Activated B cell treated with CpG ODN at 0.5 μM for 24 hours (primary cell): ENCODE data around the gene RHOT1. TPM values are rescaled to one million over a fixed set of nuclear protein-coding genes. Genes with fewer than 3 reads are reported as not detected.

Experiments
- ATAC-seq: fragments of 200-7000 bp; cut with Tn5 transposase; one replicate; pipeline ENCODE4 v1.10.0; 2021; ENCODE audit warnings: low read depth, mild to moderate bottlenecking, moderate library complexity
- CTCF ChIA-PET: fragments of 350-600 bp; sonication (Branson Sonifier 250); formaldehyde crosslinking; loops from one replicate; lab custom pipeline; 2021; ENCODE audit warnings: antibody characterized with exemption; lab: Charles Lee
- POLR2A ChIA-PET: fragments of 350-600 bp; sonication (Branson Sonifier 250); formaldehyde crosslinking; loops from one replicate; lab custom pipeline; 2021; ENCODE audit warnings: antibody characterized with exemption; lab: Charles Lee
- DNase-seq: peaks from one replicate; pipeline ENCODE4 v3.0.0; 2022
- H3K27ac Mint-ChIP-seq: one replicate; pipeline ENCODE4 v1.8.0; 2020; ENCODE audit warnings: mixed read lengths
- H3K27me3 Mint-ChIP-seq: one replicate; pipeline ENCODE4 v1.8.0; 2021; ENCODE audit warnings: mixed read lengths
- H3K36me3 Mint-ChIP-seq: one replicate; pipeline ENCODE4 v1.8.0; 2021; ENCODE audit warnings: low read depth, mixed read lengths
- H3K4me1 Mint-ChIP-seq: one replicate; pipeline ENCODE4 v1.8.0; 2021; ENCODE audit warnings: mixed read lengths
- H3K4me3 Mint-ChIP-seq: one replicate; pipeline ENCODE4 v1.8.0; 2020; ENCODE audit warnings: mild to moderate bottlenecking, mixed read lengths
- H3K9me3 Mint-ChIP-seq: one replicate; pipeline ENCODE4 v1.8.0; 2020; ENCODE audit warnings: mixed read lengths
- CTCF ChIP-seq: fragments of 200-600 bp; IDR thresholded peaks from one replicate; pipeline ENCODE4 v1.8.0; 2022; ENCODE audit warnings: antibody characterized with exemption, mild to moderate bottlenecking
- intact Hi-C: fragments of 100-400 bp; cut with micrococcal nuclease; formaldehyde crosslinking; loops from one replicate; pipeline ENCODE4 v1.15.1; 2024
- total RNA-seq: library from RNA; stranded (reverse); gene quantifications from 2 replicates; pipeline ENCODE4 v1.2.3, GENCODE V29; 2022

RHOT1 gene
- total RNA-seq, 1 donor from 2014 or later, result 16.2 TPM

DNA sequence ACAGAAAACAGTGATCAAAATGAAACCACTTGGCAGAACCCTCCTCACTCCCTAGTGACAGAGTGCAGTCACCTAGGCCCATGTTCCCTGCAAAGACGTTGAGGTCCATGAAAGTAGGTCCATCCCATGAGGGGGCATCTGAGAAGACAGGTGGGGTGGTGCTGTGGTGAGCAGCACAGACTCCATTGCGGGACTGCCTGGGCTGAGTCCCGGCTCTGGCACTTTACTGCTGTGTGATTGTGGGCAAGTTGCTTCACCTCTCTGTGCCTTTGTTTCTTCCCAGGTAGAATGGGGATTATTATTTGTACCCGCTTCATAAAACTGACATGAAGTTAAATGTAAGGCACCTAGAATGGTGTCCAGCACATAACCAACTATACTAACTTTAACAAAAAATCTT, 23.5 kb upstream of the RHOT1 start:
- no peak for TF ChIP-seq CTCF
- Mint-ChIP-seq H3K36me3 (no peaks in the 10 kb centered on the region), H3K4me3 (no peak overlapping the region), H3K4me1 (no peaks in the 10 kb centered on the region), H3K9me3 (no peaks in the 10 kb centered on the region), H3K27ac (no peak overlapping the region), H3K27me3 (peaks cover 20% of the 10 kb centered on the region)
- ATAC-seq (no peak), DNase-seq (no peak)
- intact Hi-C loops, result no loop called here
- ChIA-PET POLR2A (no interaction called here), CTCF (interaction anchor here (1.2 kb wide), 1 partner anchor 20 kb away, joined by 3 read pairs; no protein-coding TSS in a partner anchor)

GRCh38 chr17:32120141-32120540, 22.2 kb upstream of the RHOT1 start:
- DNase-seq (no peak), ATAC-seq (no peak)
- Mint-ChIP-seq H3K27me3 (peaks cover 20% of the 10 kb centered on the region), H3K27ac (no peak overlapping the region), H3K4me1 (no peaks in the 10 kb centered on the region), H3K4me3 (no peak overlapping the region), H3K9me3 (no peaks in the 10 kb centered on the region), H3K36me3 (no peaks in the 10 kb centered on the region)
- no peak for TF ChIP-seq CTCF
- ChIA-PET CTCF (no interaction called here), POLR2A (no interaction called here)
- intact Hi-C loops, result no loop called here

- no peak overlapping the region for H3K4me3 Mint-ChIP-seq
- no peaks in the 10 kb centered on the region for H3K9me3 Mint-ChIP-seq
- H3K4me1 Mint-ChIP-seq, result no peaks in the 10 kb centered on the region
- no peak overlapping the region for H3K27ac Mint-ChIP-seq
- intact Hi-C loops, result no loop called here
- H3K36me3 Mint-ChIP-seq, result no peaks in the 10 kb centered on the region
- POLR2A ChIA-PET, result no interaction called here
- ATAC-seq (no peak), DNase-seq (no peak)
- CTCF ChIA-PET, result no interaction called here
- no peak for TF ChIP-seq CTCF
- peaks cover 20% of the 10 kb centered on the region for H3K27me3 Mint-ChIP-seq
These were observed 21.6 kb upstream of the RHOT1 start for GRCh38 chr17:32120716-32121115.

DNA sequence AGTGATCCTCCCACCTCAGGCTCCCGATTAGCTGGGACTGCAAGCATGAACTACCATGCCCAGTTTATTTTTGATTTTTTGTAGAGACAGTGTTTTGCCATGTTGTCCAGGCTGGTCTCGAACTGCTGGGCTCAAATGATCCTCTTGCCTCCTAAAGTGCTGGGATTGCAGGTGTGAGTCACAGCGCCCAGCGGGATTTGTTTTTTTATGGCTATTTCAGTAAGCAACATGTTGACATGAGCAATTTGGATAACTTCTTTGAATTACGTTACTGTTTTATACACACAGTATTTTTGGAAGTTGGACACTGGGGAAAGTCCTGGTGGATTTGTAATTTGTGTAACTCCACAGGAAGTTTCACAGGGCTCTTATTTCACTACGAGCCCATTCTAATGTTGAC, 18.5 kb upstream of the RHOT1 start:
- ChIA-PET POLR2A (interaction anchor here (0.6 kb wide), 1 partner anchor 561 kb away, joined by 3 read pairs; no protein-coding TSS in a partner anchor), CTCF (no interaction called here)
- Mint-ChIP-seq H3K27me3 (peaks cover 4% of the 10 kb centered on the region), H3K27ac (no peak overlapping the region), H3K9me3 (no peaks in the 10 kb centered on the region), H3K4me3 (no peak overlapping the region), H3K4me1 (peaks cover 18% of the 10 kb centered on the region), H3K36me3 (peaks cover 3% of the 10 kb centered on the region)
- ATAC-seq (no peak), DNase-seq (no peak)
- intact Hi-C loops, result no loop called here
- no peak for TF ChIP-seq CTCF

- intact Hi-C loops, result no loop called here
- no peak overlapping the region for H3K27ac Mint-ChIP-seq
- no peak for TF ChIP-seq CTCF
- no peak for DNase-seq
- ChIA-PET CTCF (interaction anchor here (2.7 kb wide), 1 partner anchor 15 kb away, joined by 8 read pairs; no protein-coding TSS in a partner anchor), POLR2A (interaction anchor here (0.7 kb wide), 1 partner anchor 211 kb away, joined by 3 read pairs; no protein-coding TSS in a partner anchor)
- H3K27me3 Mint-ChIP-seq, result peaks cover 4% of the 10 kb centered on the region
- H3K4me3 Mint-ChIP-seq, result no peak overlapping the region
- no peaks in the 10 kb centered on the region for H3K9me3 Mint-ChIP-seq
- ATAC-seq, result no peak
- peaks cover 21% of the 10 kb centered on the region for H3K4me1 Mint-ChIP-seq
- H3K36me3 Mint-ChIP-seq, result peaks cover 3% of the 10 kb centered on the region
These were observed 17.1 kb upstream of the RHOT1 start for GRCh38 chr17:32124985-32125847.
